Stimulated activated CD4-positive, alpha-beta T cell treated with anti-CD3 and anti-CD28 coated beads, TNF-alpha, amount 100 ng/mL, for 24 hours (primary cell): ENCODE results near the gene OPCML.

Source experiments
- DNase-seq, 3 experiments: peaks; one replicate each; pipeline ENCODE4 v3.0.0-alpha.2; 2020; ENCODE audit warnings: low read depth in 3 of 3

OPCML gene

GRCh38 chr11:132894606-132895005 is 637.7 kb downstream of the OPCML start:
- no peak for DNase-seq

GRCh38 chr11:132892876-132893275 is 639.4 kb downstream of the OPCML start:
- no peak for DNase-seq

- DNase-seq, result no peak
Observed at GRCh38 chr11:132888226-132888625, 644.1 kb downstream of the OPCML start.

- DNase-seq, result no peak
Observed at GRCh38 chr11:132886335-132886734, 646.0 kb downstream of the OPCML start.

GRCh38 chr11:132883241-132883640 is 649.1 kb downstream of the OPCML start:
- DNase-seq, result no peak

GRCh38 chr11:132881622-132882021 is 650.7 kb downstream of the OPCML start:
- no peak for DNase-seq

GRCh38 chr11:132878111-132878510 is 654.2 kb downstream of the OPCML start:
- no peak for DNase-seq

- DNase-seq, result no peak
Observed at GRCh38 chr11:132876705-132877104, 655.6 kb downstream of the OPCML start.

GRCh38 chr11:132876239-132876638 is 656.1 kb downstream of the OPCML start:
- no peak for DNase-seq

GRCh38 chr11:132874638-132875037 is 657.7 kb downstream of the OPCML start:
- DNase-seq, result no peak

- no peak for DNase-seq
Observed at GRCh38 chr11:132873841-132874240, 658.5 kb downstream of the OPCML start.

- no peak for DNase-seq
Observed at GRCh38 chr11:132872211-132872610, 660.1 kb downstream of the OPCML start.

GRCh38 chr11:132866783-132867545 is 665.3 kb downstream of the OPCML start:
- DNase-seq, result no peak

- DNase-seq, result no peak
Observed at GRCh38 chr11:132865623-132866022, 666.7 kb downstream of the OPCML start.

GRCh38 chr11:132864811-132865576 is 667.3 kb downstream of the OPCML start:
- DNase-seq, result no peak

GRCh38 chr11:132862933-132863332 is 669.4 kb downstream of the OPCML start:
- no peak for DNase-seq

- DNase-seq, result no peak
Observed at GRCh38 chr11:132862137-132862536, 670.2 kb downstream of the OPCML start.

- no peak for DNase-seq
Observed at GRCh38 chr11:132859306-132859705, 673.0 kb downstream of the OPCML start.

GRCh38 chr11:132858223-132858622 is 674.1 kb downstream of the OPCML start:
- no peak for DNase-seq

GRCh38 chr11:132856032-132856431 is 676.3 kb downstream of the OPCML start:
- DNase-seq, result no peak

GRCh38 chr11:132855516-132855915 is 676.8 kb downstream of the OPCML start:
- no peak for DNase-seq

- no peak for DNase-seq
Observed at GRCh38 chr11:132853886-132854285, 678.4 kb downstream of the OPCML start.

GRCh38 chr11:132852361-132852760 is 679.9 kb downstream of the OPCML start:
- DNase-seq, result no peak
